Loucy (cell line): ENCODE measurements around the gene FBXW8.

ENCODE experiments used
- H2AFZ ChIP-seq: fragments of 200-600 bp; sonication (generic); 2 replicates; pipeline ENCODE4 v1.6.0; 2016; ENCODE audit warnings: antibody characterized with exemption, mild to moderate bottlenecking, low read length, moderate library complexity
- H3F3A ChIP-seq: fragments of 200-600 bp; 2 replicates; pipeline ENCODE4 v1.6.0; 2016; ENCODE audit warnings: antibody characterized with exemption, low read depth, mild to moderate bottlenecking
- H3K27me3 ChIP-seq: fragments of 200-600 bp; sonication (generic); 2 replicates; pipeline ENCODE4 v1.6.1; 2014; ENCODE audit warnings: low read length, mild to moderate bottlenecking; ENCODE audit not compliant: insufficient read depth, poor library complexity, severe bottlenecking
- H3K36me3 ChIP-seq: fragments of 200-600 bp; sonication (generic); 2 replicates; pipeline ENCODE4 v1.6.1; 2016; ENCODE audit warnings: low read length; ENCODE audit not compliant: insufficient read depth
- H3K4me1 ChIP-seq: fragments of 200-600 bp; sonication (generic); 2 replicates; pipeline ENCODE4 v1.5.1; 2014; ENCODE audit warnings: low read length, mild to moderate bottlenecking; ENCODE audit not compliant: insufficient read depth, poor library complexity, severe bottlenecking
- H3K4me2 ChIP-seq: fragments of 200-600 bp; sonication (generic); 2 replicates; pipeline ENCODE4 v1.6.0; 2014; ENCODE audit warnings: antibody characterized with exemption, low read length, low read depth, mild to moderate bottlenecking; ENCODE audit not compliant: poor library complexity, severe bottlenecking
- H3K4me3 ChIP-seq: fragments of 200-600 bp; sonication (generic); 2 replicates; pipeline ENCODE4 v1.5.1; 2014; ENCODE audit warnings: low read length, mild to moderate bottlenecking, mixed read lengths; ENCODE audit not compliant: poor library complexity, severe bottlenecking
- H3K79me2 ChIP-seq: fragments of 200-600 bp; sonication (generic); 2 replicates; pipeline ENCODE4 v1.6.1; 2014; ENCODE audit warnings: low read length; ENCODE audit not compliant: insufficient read depth
- H3K9ac ChIP-seq: fragments of 200-600 bp; sonication (generic); 2 replicates; pipeline ENCODE4 v1.6.0; 2014; ENCODE audit warnings: mild to moderate bottlenecking, low read depth, low read length, moderate library complexity; ENCODE audit not compliant: poor library complexity, severe bottlenecking
- H3K9me2 ChIP-seq: fragments of 200-600 bp; sonication (generic); replicated peaks from 2 replicates; pipeline ENCODE4 v1.6.1; 2016; ENCODE audit warnings: low read depth, low read length, mixed read lengths
- H3K9me3 ChIP-seq: fragments of 200-600 bp; sonication (generic); 2 replicates; pipeline ENCODE4 v1.6.1; 2014; ENCODE audit warnings: mild to moderate bottlenecking, antibody characterized with exemption, low read length, low read depth; ENCODE audit not compliant: insufficient read depth
- H4K20me1 ChIP-seq: fragments of 200-600 bp; sonication (generic); 2 replicates; pipeline ENCODE4 v1.6.0; 2014; ENCODE audit warnings: antibody characterized with exemption, low read length, mild to moderate bottlenecking; ENCODE audit not compliant: insufficient read depth, poor library complexity, severe bottlenecking
- EZH2phosphoT487 ChIP-seq: fragments of 200-600 bp; IDR thresholded peaks from 2 replicates; pipeline ENCODE4 v1.6.1; 2018; ENCODE audit warnings: antibody characterized with exemption, mild to moderate bottlenecking, moderate library complexity, borderline replicate concordance
- TF ChIP-seq, protein P1 (sequence below): fragments of 200-600 bp; sonication (generic); conservative IDR thresholded peaks from 2 replicates; pipeline ENCODE4 v1.5.1; 2014; ENCODE audit warnings: mild to moderate bottlenecking, antibody characterized with exemption, low read length

The FBXW8 gene

DNA sequence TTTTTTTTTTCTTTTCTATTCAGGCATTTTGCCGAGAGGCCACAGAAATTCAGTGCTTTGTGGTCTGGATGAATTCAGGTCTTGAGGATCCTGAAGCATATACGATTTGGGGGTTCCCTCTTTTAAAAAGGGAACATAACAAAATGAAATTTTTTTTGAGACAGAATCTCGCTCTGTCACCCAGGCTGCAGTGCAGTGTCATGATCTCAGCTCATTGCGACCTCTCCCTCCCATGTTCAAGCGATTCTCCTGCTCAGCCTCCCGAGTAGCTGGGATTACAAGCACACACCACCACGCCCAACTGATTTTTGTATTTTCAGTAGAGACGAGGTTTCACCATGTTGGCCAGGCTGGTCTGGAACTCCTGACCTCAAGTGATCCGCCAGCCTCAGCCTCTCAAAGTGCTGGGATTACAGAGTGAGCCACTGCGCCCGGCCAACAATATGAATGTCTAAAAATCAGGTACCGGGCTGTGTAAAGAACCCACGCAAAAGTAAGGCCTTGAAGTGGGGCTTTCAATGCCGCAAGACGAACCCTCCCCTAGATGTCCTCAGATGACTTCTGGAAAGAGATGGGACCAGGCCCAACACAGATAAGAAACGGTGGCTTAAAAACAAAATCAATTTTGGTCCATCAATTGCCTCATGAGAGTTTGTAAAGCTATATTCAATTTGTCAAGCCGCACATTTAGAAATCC lies 158.5 kb downstream of the FBXW8 start:
- peak overlapping the region; percentile 59 for H3K4me2 ChIP-seq
- no peak overlapping the region for H2AFZ ChIP-seq
- peaks cover 8% of the 10 kb centered on the region; the same call in 1 of the 2 replicates for H3F3A ChIP-seq
- peaks cover 77% of the 10 kb centered on the region for H3K36me3 ChIP-seq
- no peaks in the 10 kb centered on the region for H3K27me3 ChIP-seq
- H3K9ac ChIP-seq: peak overlapping the region; percentile 73
- H3K9me3 ChIP-seq: no peaks in the 10 kb centered on the region
- H3K4me3 ChIP-seq: no peak overlapping the region
- H3K4me1 ChIP-seq: peaks cover 77% of the 10 kb centered on the region
- H3K9me2 ChIP-seq: no peaks in the 10 kb centered on the region
- TF ChIP-seq, protein P1, sequence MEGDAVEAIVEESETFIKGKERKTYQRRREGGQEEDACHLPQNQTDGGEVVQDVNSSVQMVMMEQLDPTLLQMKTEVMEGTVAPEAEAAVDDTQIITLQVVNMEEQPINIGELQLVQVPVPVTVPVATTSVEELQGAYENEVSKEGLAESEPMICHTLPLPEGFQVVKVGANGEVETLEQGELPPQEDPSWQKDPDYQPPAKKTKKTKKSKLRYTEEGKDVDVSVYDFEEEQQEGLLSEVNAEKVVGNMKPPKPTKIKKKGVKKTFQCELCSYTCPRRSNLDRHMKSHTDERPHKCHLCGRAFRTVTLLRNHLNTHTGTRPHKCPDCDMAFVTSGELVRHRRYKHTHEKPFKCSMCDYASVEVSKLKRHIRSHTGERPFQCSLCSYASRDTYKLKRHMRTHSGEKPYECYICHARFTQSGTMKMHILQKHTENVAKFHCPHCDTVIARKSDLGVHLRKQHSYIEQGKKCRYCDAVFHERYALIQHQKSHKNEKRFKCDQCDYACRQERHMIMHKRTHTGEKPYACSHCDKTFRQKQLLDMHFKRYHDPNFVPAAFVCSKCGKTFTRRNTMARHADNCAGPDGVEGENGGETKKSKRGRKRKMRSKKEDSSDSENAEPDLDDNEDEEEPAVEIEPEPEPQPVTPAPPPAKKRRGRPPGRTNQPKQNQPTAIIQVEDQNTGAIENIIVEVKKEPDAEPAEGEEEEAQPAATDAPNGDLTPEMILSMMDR: no peak
- no peak for TF ChIP-seq EZH2phosphoT487
- H4K20me1 ChIP-seq: no peaks in the 10 kb centered on the region
- peaks cover 96% of the 10 kb centered on the region for H3K79me2 ChIP-seq

DNA sequence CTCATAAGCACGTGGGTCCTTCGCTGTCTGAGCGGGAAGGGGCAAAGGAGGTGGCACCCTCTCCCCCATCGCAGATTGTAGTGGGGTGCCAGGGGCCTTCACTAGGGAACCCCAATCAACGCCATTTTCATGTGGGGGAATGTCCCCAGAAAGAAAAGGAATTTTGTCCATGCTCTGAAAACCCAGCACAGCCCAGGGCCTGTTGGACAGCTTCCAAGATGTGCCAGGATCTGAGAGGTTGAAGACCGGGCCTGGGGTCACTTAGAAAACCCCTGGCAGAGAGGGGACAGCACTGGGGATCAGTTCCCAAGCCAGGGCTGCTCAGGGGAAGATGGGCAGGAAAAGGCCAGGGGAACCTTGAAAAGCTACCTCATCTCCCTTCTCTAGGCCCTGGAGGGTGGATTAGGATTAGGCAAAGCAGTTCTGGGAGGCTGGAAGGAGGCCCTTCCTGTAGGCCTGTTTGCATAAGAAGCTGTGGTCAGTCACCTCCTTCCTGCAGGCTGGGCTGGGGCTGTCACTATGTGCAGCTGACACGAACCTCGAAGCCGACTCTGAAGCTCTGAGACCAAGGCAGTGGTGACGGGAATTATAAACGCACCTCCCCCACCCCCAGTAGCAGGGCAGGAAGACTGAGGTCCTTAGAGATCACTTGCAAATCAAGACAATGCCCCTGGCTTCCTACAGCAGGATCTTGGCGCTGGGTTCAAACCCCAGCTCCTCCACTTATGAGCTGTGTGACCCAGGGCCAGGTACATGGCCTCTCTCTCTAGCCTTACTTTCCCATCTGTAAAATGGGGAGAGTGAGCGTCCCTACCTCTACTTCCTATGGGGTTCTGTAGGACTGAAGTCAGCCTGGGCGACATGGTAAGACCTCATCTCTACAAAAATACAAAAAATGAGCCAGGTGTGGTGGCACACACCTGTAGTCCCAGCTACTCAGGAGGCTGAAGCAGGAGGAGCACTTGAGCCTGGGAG lies 159.5 kb downstream of the FBXW8 start:
- H2AFZ ChIP-seq: no peak overlapping the region
- peak overlapping the region; percentile 73 for H3K9ac ChIP-seq
- H3K4me3 ChIP-seq: peak overlapping the region; percentile 7
- no peak for TF ChIP-seq EZH2phosphoT487
- TF ChIP-seq, protein P1: no peak
- H3K36me3 ChIP-seq: peaks cover 82% of the 10 kb centered on the region
- no peaks in the 10 kb centered on the region for H3K9me3 ChIP-seq
- H3K4me1 ChIP-seq: peaks cover 68% of the 10 kb centered on the region
- H3K9me2 ChIP-seq: no peaks in the 10 kb centered on the region
- peak overlapping the region; percentile 59 for H3K4me2 ChIP-seq
- H3F3A ChIP-seq: no peaks in the 10 kb centered on the region
- no peaks in the 10 kb centered on the region for H4K20me1 ChIP-seq
- no peaks in the 10 kb centered on the region for H3K27me3 ChIP-seq
- peaks cover 99% of the 10 kb centered on the region for H3K79me2 ChIP-seq

DNA sequence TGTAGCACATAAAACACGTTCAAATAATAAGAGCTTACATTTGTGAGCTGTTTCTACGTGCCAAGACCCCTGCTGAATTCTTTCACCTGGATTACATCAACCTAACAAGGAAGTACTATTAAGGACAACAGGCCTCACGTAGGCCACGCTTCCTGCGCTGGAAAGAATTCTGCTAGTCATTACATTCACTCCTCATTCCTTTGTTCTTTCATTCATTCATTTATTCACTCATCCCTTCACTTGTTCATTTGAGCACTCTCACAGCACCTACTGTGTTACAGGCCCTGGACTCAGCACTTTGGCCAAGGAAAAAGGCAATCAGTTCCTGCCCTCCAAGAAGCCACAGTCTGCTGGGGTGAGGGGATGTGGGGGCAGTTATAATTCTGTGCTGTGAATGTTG lies 160.3 kb downstream of the FBXW8 start:
- Histone ChIP-seq H3K9ac (peak overlapping the region; percentile 73), H3K79me2 (peaks cover 98% of the 10 kb centered on the region), H3K9me3 (no peaks in the 10 kb centered on the region)

More for the DNA sequence above, 160.3 kb downstream of the FBXW8 start:
- Histone ChIP-seq H3K27me3 (no peaks in the 10 kb centered on the region), H3K9me2 (no peaks in the 10 kb centered on the region), H4K20me1 (peaks cover 1% of the 10 kb centered on the region), H3K4me1 (peaks cover 65% of the 10 kb centered on the region), H3K36me3 (peaks cover 82% of the 10 kb centered on the region), H2AFZ (no peak overlapping the region), H3K4me2 (peak overlapping the region; percentile 59), H3K4me3 (no peak overlapping the region), H3F3A (peaks cover under 1% of the 10 kb centered on the region; the same call in 1 of the 2 replicates)
- no peak for TF ChIP-seq EZH2phosphoT487
- TF ChIP-seq, protein P1: no peak
